Hepatocyte (in vitro differentiated cells): Measurements from ENCODE around the gene RAB3A.

Experiments
- CTCF ChIP-seq: fragments of 200-600 bp; sonication (generic); IDR thresholded peaks from 2 replicates; pipeline ENCODE4 v1.5.1; 2016; ENCODE audit warnings: antibody characterized with exemption, mild to moderate bottlenecking; ENCODE audit not compliant: poor library complexity
- EZH2 ChIP-seq: fragments of 200-600 bp; sonication (generic); IDR thresholded peaks from 2 replicates; pipeline ENCODE4 v1.6.1; 2016; ENCODE audit warnings: antibody characterized with exemption, mild to moderate bottlenecking, borderline replicate concordance

GRCh38 chr19:18150776-18151624 lies 52.8 kb downstream of the RAB3A start:
- TF ChIP-seq CTCF (no peak), EZH2 (no peak)
